GM21723 (cell line): Measurements from ENCODE around the gene SIGLEC10.
"Not testable (repeated sequence)": the region's sequence is repeated elsewhere in the genome, so short reads cannot be mapped to it uniquely, and the experiment has no call there.

Experiments used
- ATAC-seq: cut with Tn5 transposase; IDR thresholded peaks from one replicate; pipeline ENCODE4 v1.9.1; 2021; ENCODE audit warnings: mild to moderate bottlenecking, moderate library complexity; ENCODE audit not compliant: unreplicated experiment

The SIGLEC10 gene

GRCh38 chr19:51440846-51441409 is 23.5 kb upstream of the SIGLEC10 start:
- no peak for ATAC-seq

GRCh38 chr19:51440052-51440451 is 22.6 kb upstream of the SIGLEC10 start:
- ATAC-seq, result no peak

GRCh38 chr19:51439021-51439465 is 21.6 kb upstream of the SIGLEC10 start:
- no peak for ATAC-seq

- no peak for ATAC-seq
These were observed 17.0 kb upstream of the SIGLEC10 start for GRCh38 chr19:51434456-51434855.

GRCh38 chr19:51433043-51433442 is 15.6 kb upstream of the SIGLEC10 start:
- ATAC-seq, result no peak

GRCh38 chr19:51431124-51431523 is 13.7 kb upstream of the SIGLEC10 start:
- ATAC-seq, result no peak

- no peak for ATAC-seq
These were observed 12.8 kb upstream of the SIGLEC10 start for GRCh38 chr19:51430221-51430620.

- no peak for ATAC-seq
These were observed 9.8 kb upstream of the SIGLEC10 start for GRCh38 chr19:51427201-51427600.

- no peak for ATAC-seq
These were observed 4.6 kb upstream of the SIGLEC10 start for GRCh38 chr19:51422053-51422448.

GRCh38 chr19:51421229-51422052 is 4.0 kb upstream of the SIGLEC10 start:
- ATAC-seq, result no peak

- ATAC-seq, result not testable (repeated sequence)
These were observed 3.1 kb upstream of the SIGLEC10 start for GRCh38 chr19:51420511-51420910.

GRCh38 chr19:51418707-51419106 is 1.3 kb upstream of the SIGLEC10 start:
- no peak for ATAC-seq

GRCh38 chr19:51417810-51418157 is 342 bp upstream of the SIGLEC10 start:
- ATAC-seq, result no peak

- not testable (repeated sequence) for ATAC-seq
These were observed 1.0 kb downstream of the SIGLEC10 start for GRCh38 chr19:51416422-51416821.

- ATAC-seq, result no peak
These were observed 2.3 kb downstream of the SIGLEC10 start for GRCh38 chr19:51415187-51415586.

- no peak for ATAC-seq
These were observed 6.3 kb downstream of the SIGLEC10 start for GRCh38 chr19:51410950-51411748.

- ATAC-seq, result no peak
These were observed 9.8 kb downstream of the SIGLEC10 start for GRCh38 chr19:51407511-51408131.

GRCh38 chr19:51402117-51402516 is 15.3 kb downstream of the SIGLEC10 start:
- ATAC-seq, result no peak

- not testable (repeated sequence) for ATAC-seq
These were observed 17.5 kb downstream of the SIGLEC10 start for GRCh38 chr19:51399936-51400335.

- no peak for ATAC-seq
These were observed 18.2 kb downstream of the SIGLEC10 start for GRCh38 chr19:51399231-51399630.

- ATAC-seq, result no peak
These were observed 19.2 kb downstream of the SIGLEC10 start for GRCh38 chr19:51398096-51398704.
